IMR-90 (cell line): ENCODE measurements around the gene PPAN. TPM values are rescaled to one million over a fixed set of nuclear protein-coding genes. Genes with fewer than 3 reads are reported as not detected.

Experiments used
- ATAC-seq: fragments of 200-7000 bp; cut with Tn5 transposase; 2 replicates; pipeline ENCODE4 v1.9.1; 2020; ENCODE audit warnings: low read depth, mild to moderate bottlenecking, moderate library complexity
- BruUV-seq: library from RNA; stranded (reverse); fragments of 400-500 nt; replicated peaks from 2 replicates; lab custom pipeline; 2021; lab: Mats Ljungman, UMichigan
- CTCF ChIA-PET: fragments of 300-600 bp; formaldehyde crosslinking; extraction: SDS; loops from one replicate; lab custom pipeline; 2021; ENCODE audit warnings: antibody characterized with exemption; lab: Yijun Ruan, JAX
- POLR2A ChIA-PET: fragments of 300-600 bp; sonication (Branson Sonifier 250); formaldehyde crosslinking; loops from one replicate; lab custom pipeline; 2022; ENCODE audit warnings: antibody characterized with exemption; ENCODE audit not compliant: unreplicated experiment; lab: Charles Lee
- DNase-seq: peaks from one replicate; pipeline ENCODE4 v3.0.0; 2013
- H2AFZ ChIP-seq: replicated peaks from 2 replicates; pipeline ENCODE3; 2013; ENCODE audit warnings: low read length, mild to moderate bottlenecking; ENCODE audit not compliant: poor library complexity
- H2AK5ac ChIP-seq: 2 replicates; pipeline ENCODE4 v1.6.1; 2013; ENCODE audit warnings: low read depth, low read length, inconsistent platforms
- H2AK9ac ChIP-seq: replicated peaks from 2 replicates; pipeline ENCODE3; 2013; ENCODE audit warnings: mild to moderate bottlenecking, low read depth, low read length, moderate library complexity; ENCODE audit not compliant: poor library complexity
- H2BK120ac ChIP-seq: 2 replicates; pipeline ENCODE4 v1.6.1; 2013; ENCODE audit warnings: low read depth, low read length, inconsistent platforms
- H2BK15ac ChIP-seq: 3 replicates; pipeline ENCODE4 v1.6.1; 2013; ENCODE audit warnings: low read depth, low read length, inconsistent platforms
- H2BK20ac ChIP-seq: 2 replicates; pipeline ENCODE4 v1.6.1; 2013; ENCODE audit warnings: low read depth, mild to moderate bottlenecking, inconsistent platforms, low read length, moderate library complexity
- H2BK5ac ChIP-seq: 2 replicates; pipeline ENCODE4 v1.6.1; 2013; ENCODE audit warnings: mild to moderate bottlenecking, low read depth, low read length, inconsistent platforms; ENCODE audit not compliant: poor library complexity, severe bottlenecking
- H3K14ac ChIP-seq: replicated peaks from 2 replicates; pipeline ENCODE4 v1.6.1; 2013; ENCODE audit warnings: low read depth, low read length, inconsistent platforms
- H3K18ac ChIP-seq: 2 replicates; pipeline ENCODE4 v1.6.1; 2013; ENCODE audit warnings: low read depth, low read length, control low read depth
- H3K23ac ChIP-seq: 2 replicates; pipeline ENCODE4 v1.6.1; 2013; ENCODE audit warnings: low read depth, low read length, inconsistent platforms
- H3K27ac ChIP-seq: 2 replicates; pipeline ENCODE4 v1.5.1; 2013; ENCODE audit warnings: mild to moderate bottlenecking, control low read depth, low read length; ENCODE audit not compliant: insufficient read depth
- H3K27me3 ChIP-seq: 2 replicates; pipeline ENCODE4 v1.6.1; 2013; ENCODE audit warnings: low read length; ENCODE audit not compliant: control insufficient read depth, insufficient read depth
- H3K36me3 ChIP-seq: 2 replicates; pipeline ENCODE4 v1.6.1; 2013; ENCODE audit warnings: low read length, mixed read lengths; ENCODE audit not compliant: control insufficient read depth, insufficient read depth
- H3K4ac ChIP-seq: 2 replicates; pipeline ENCODE4 v1.6.1; 2013; ENCODE audit warnings: low read depth, low read length, inconsistent platforms
- H3K4me1 ChIP-seq: 2 replicates; pipeline ENCODE4 v1.6.1; 2013; ENCODE audit warnings: low read length, mixed read lengths; ENCODE audit not compliant: control insufficient read depth, insufficient read depth
- H3K4me2 ChIP-seq: 2 replicates; pipeline ENCODE4 v1.6.1; 2013; ENCODE audit warnings: low read depth, mild to moderate bottlenecking, control low read depth, low read length, moderate library complexity
- H3K4me3 ChIP-seq: 2 replicates; pipeline ENCODE4 v1.5.1; 2013; ENCODE audit warnings: low read depth, mild to moderate bottlenecking, control low read depth, low read length, moderate library complexity; ENCODE audit not compliant: insufficient read depth
- H3K56ac ChIP-seq: 2 replicates; pipeline ENCODE4 v1.6.1; 2013; ENCODE audit warnings: low read length, inconsistent platforms; ENCODE audit not compliant: insufficient read depth; ENCODE audit errors: extremely low read depth
- H3K79me1 ChIP-seq, 2 experiments: 2 replicates each; pipeline ENCODE4 v1.6.1; 2013; ENCODE audit warnings: low read length in 2 of 2, inconsistent platforms in 1 of 2, low read depth in 1 of 2
- H3K9ac ChIP-seq: 2 replicates; pipeline ENCODE4 v1.6.1; 2013; ENCODE audit warnings: low read depth, low read length, control low read depth
- H3K9me1 ChIP-seq: 2 replicates; pipeline ENCODE4 v1.6.1; 2013; ENCODE audit warnings: low read length, inconsistent platforms; ENCODE audit not compliant: insufficient read depth
- H3K9me3 ChIP-seq: 2 replicates; pipeline ENCODE4 v1.6.1; 2013; ENCODE audit warnings: low read length; ENCODE audit not compliant: control insufficient read depth, insufficient read depth
- H4K20me1 ChIP-seq: 2 replicates; pipeline ENCODE4 v1.6.1; 2013; ENCODE audit warnings: low read length, inconsistent platforms; ENCODE audit not compliant: insufficient read depth
- H4K5ac ChIP-seq: 2 replicates; pipeline ENCODE4 v1.6.1; 2013; ENCODE audit warnings: mild to moderate bottlenecking, low read depth, low read length, control low read depth
- H4K8ac ChIP-seq, 2 experiments: 2 replicates each; pipeline ENCODE4 v1.6.1; 2013; ENCODE audit warnings: low read depth in 2 of 2, low read length in 2 of 2, control low read depth in 1 of 2, inconsistent platforms in 1 of 2
- H4K91ac ChIP-seq: 2 replicates; pipeline ENCODE4 v1.6.1; 2013; ENCODE audit warnings: low read depth, low read length, inconsistent platforms; ENCODE audit not compliant: insufficient read depth
- RAD21 ChIP-seq: IDR thresholded peaks from 2 replicates; pipeline ENCODE4 v1.6.1; 2012; ENCODE audit warnings: low read length, improper control_type of control experiment
- USF2 ChIP-seq: fragments of 150-350 bp; IDR thresholded peaks from 2 replicates; pipeline ENCODE4 v1.6.1; 2017; ENCODE audit warnings: mild to moderate bottlenecking, antibody characterized with exemption, low read length, low read depth
- WGBS, 2 experiments: methylation state at CpG; one replicate each; pipeline versions ENCODE4 v1.1.5 to v1.1.7; 2013; ENCODE audit warnings: missing lambda C conversion rate in 2 of 2; ENCODE audit not compliant: insufficient read length in 1 of 2; ENCODE audit errors: extremely low coverage in 2 of 2; 5-methylcytosine and 5-hydroxymethylcytosine counted together
- dilution Hi-C: fragments of 300-500 bp; cut with HindIII; formaldehyde crosslinking; loops from one replicate; pipeline ENCODE4 v1.14.3; 2018; ENCODE audit warnings: low sequenced_read_pairs; ENCODE audit not compliant: unreplicated experiment
- in situ Hi-C: fragments of 300-500 bp; cut with MboI; formaldehyde crosslinking; loops from 3 replicates; pipeline ENCODE4 v1.14.3; 2019; ENCODE audit warnings: low sequenced_read_pairs, inconsistent platforms, mixed read lengths
- intact Hi-C: fragments of 100-400 bp; cut with micrococcal nuclease; formaldehyde crosslinking; loops from 2 replicates; pipeline ENCODE4 v1.10.0; 2022
- polyA plus RNA-seq, 3 experiments: library from polyadenylated mRNA; depleted of rRNA; stranded (reverse); fragments of >200 nt; gene quantifications; 2 replicates each; pipeline ENCODE4 v1.2.3, GENCODE V29; 2012; ENCODE audit warnings: low replicate concordance in 1 of 3
- total RNA-seq: library from RNA; depleted of rRNA; stranded (reverse); fragments of >200 nt; gene quantifications from 2 replicates; pipeline ENCODE4 v1.2.3, GENCODE V29; 2012

The PPAN gene
- total and polyA plus RNA-seq, 2 of the 4 experiments (the other 2 are of a cell fraction), result 24.0 to 41.6 TPM

- H3K36me3 ChIP-seq, result peaks cover 84% of the 10 kb centered on the region
- H4K8ac ChIP-seq, result no peak overlapping the region
- H2BK20ac ChIP-seq, result no peak overlapping the region
- no peak for TF ChIP-seq RAD21
- no peak for TF ChIP-seq USF2
- WGBS, 2 experiments, result 100% methylated on average over 12 of the region's 23 CpGs; no CpG with 5 or more reads in 1 of the 2 experiments
- H3K4ac ChIP-seq, result no peak overlapping the region
- no peaks in the 10 kb centered on the region for H3K4me1 ChIP-seq
- H3K18ac ChIP-seq, result no peak overlapping the region
- H3K4me3 ChIP-seq, result no peak overlapping the region
- H3K27ac ChIP-seq, result no peak overlapping the region
- DNase-seq (no peak), ATAC-seq (no peak)
- no peak overlapping the region for H4K5ac ChIP-seq
- peaks cover 4% of the 10 kb centered on the region; the same call in 1 of the 2 replicates for H4K20me1 ChIP-seq
- ChIA-PET POLR2A (no interaction called here), CTCF (no interaction called here)
- no peak overlapping the region for H2BK15ac ChIP-seq
- in situ Hi-C loops, result no loop called here
- H3K9me1 ChIP-seq, result no peaks in the 10 kb centered on the region
- H3K9me3 ChIP-seq, result no peaks in the 10 kb centered on the region
- dilution Hi-C loops, result no loop called here
- H2AK5ac ChIP-seq, result no peak overlapping the region
- no peak overlapping the region for H3K56ac ChIP-seq
- no peak overlapping the region for H3K23ac ChIP-seq
- BruUV-seq, result no TSS peak
- H4K91ac ChIP-seq, result no peak overlapping the region
- H3K79me1 ChIP-seq, result peaks cover 10 to 11% of the 10 kb centered on the region in 2 experiments; a peak in 3 of 4 replicates
- no peaks in the 10 kb centered on the region for H3K27me3 ChIP-seq
- H2BK5ac ChIP-seq, result no peak overlapping the region
- H2AFZ ChIP-seq, result no peak overlapping the region
- intact Hi-C loops, result no loop called here
- no peak overlapping the region for H2AK9ac ChIP-seq
- H2BK120ac ChIP-seq, result no peak overlapping the region
- no peak overlapping the region for H3K4me2 ChIP-seq
- H3K14ac ChIP-seq, result no peak overlapping the region
- no peak overlapping the region for H3K9ac ChIP-seq
Measured at GRCh38 chr19:10139952-10140351, 33.8 kb downstream of the PPAN start.
